ENCODE data around the gene XG.
A peak's percentile ranks its signal among the peaks of the same experiment; 100 is the strongest.

The XG gene

DNA sequence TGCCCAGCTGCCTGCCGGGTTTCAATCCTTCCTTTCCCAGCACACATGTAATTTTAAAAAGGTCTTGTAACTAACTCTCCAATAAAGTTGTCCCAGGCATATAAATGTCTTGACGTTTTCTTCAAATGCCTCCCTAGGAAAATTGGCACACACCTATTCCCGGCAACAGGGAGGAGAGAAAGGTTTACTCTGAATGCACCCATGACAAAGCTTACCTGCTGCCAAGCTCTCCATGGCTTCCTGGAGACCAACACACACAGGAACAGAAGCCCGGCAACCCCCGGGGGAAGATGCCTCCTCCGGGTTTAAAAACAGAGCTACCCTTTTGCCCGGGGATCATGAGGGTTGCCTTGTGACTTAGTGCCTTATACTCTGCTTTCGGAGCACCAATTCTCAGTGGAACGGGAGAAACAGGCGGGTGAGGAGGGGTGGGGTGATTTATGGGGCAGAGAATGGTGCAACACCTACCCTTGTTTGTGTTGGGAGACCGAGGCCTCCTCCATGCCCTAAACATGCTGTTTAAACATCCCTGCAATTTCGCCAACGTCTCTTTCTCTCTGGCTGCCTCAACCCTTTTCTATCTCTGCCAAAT, 72.1 kb downstream of the XG start:
- no peak for DNase-seq

DNA sequence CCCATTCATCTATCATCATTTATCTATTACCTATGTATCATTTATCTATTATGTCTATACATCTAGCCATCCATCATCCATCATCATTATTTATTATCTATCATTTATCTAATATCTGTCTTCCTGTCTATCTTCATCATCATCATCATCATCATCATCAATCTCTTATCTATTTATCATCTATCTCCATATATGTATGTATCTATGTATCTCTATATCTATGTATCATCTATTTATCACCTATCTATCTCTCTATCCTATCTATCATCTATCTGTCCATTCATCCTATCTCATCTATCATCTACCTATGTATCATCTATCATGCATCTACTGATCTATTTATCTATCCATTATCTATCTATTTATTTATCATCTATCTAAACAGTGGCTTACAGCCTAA, 73.0 kb downstream of the XG start:
- no peak for DNase-seq

DNA sequence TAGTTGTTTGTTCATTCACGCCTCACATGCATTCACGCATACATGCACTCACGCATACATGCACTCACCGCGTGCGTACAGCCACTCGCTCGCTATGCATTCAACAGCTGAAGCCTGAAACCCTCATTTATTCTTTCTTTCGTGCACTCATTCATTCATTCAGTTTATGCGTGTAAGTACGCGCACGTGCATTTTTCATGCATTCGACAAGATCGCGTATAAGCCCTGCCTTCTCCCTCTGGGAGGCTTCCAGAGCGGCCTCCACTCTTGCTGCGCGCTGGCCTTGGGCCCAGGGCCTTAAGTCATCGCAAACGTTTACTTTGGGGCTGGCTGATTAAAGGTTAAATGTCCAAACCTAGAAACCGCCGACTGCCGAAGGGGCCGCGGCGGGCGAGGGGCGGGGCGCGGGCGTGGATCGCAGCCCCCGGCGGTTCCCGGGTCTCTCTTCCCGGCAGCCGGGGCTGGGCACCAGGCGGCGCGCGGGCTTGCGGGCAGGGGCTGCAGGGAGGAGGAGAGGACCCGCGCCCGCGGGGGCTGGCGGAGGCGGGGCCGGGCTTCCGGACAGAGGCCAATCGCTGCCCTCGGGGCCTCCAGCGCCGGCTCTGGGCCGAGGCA, 76.6 kb downstream of the XG start, which contains the start of gene GYG2:
GYG2 (plus strand) TSS at position 587 of the 615 bp plus-strand sequence. CDS start 1,259 bp downstream, outside the sequence.
- DNase-seq: peak; percentile 16

DNA sequence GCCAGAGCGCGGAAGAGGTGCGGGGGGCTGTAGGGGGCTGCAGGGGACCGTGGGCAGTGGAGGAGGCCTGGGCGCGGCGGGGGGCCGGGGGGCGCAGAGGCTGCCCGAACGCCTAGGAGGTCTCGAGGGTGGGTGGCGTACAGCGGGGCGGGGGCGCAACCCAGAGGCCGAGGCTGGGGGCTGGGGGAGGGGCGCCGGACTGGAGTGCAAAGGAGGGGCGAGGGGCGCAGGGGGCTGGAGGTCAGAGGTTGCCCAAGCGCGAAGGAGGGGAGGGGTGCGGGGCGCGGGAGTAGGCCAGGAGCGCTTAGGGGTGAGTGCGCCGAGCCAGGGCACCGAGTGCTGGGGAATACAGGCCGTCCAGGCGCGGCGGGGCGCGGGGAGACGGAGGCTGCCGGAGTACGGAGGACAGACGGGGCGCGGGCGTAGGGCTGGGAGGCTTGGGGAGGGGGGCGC, 77.1 kb downstream of the XG start:
- no peak for DNase-seq

DNA sequence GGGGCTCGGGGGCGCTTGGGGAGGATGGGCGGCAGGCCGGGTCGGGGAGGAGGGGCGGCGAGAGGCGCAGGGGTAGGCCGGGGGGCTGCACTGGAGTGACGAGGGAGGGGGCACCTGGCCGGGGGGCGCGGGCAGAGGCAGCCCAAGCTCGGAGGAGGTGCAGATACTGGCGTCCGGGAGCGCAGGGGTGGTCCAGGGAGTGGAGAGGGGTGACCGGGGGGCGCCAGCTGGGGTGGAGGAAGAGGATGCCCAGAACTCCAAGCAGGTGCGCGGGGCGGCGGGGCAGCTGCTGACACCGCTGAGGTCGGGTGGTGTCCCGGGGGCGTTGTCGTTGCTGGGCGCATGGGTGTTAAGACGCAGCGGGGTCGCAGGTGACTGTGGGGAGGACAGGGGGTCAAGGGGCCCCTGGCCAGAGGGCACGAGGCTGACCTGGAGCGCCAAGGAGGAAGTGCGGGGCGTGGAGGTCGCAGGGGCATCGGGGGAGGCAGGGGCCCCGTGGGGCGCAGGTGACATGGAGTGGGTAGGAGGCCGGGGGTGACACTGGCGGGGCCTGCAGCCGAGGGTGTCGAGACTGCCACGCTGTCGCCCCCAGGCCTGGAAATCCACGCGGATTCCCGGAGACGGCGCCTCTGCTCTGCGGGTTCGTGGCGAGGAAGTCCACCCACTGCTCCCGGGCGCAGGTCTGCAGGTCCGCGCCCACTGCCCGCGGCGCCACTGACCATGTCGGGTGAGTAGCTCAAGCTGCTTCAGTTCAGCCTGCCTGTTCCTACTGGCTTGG, 77.8 kb downstream of the XG start:
- DNase-seq: no peak

DNA sequence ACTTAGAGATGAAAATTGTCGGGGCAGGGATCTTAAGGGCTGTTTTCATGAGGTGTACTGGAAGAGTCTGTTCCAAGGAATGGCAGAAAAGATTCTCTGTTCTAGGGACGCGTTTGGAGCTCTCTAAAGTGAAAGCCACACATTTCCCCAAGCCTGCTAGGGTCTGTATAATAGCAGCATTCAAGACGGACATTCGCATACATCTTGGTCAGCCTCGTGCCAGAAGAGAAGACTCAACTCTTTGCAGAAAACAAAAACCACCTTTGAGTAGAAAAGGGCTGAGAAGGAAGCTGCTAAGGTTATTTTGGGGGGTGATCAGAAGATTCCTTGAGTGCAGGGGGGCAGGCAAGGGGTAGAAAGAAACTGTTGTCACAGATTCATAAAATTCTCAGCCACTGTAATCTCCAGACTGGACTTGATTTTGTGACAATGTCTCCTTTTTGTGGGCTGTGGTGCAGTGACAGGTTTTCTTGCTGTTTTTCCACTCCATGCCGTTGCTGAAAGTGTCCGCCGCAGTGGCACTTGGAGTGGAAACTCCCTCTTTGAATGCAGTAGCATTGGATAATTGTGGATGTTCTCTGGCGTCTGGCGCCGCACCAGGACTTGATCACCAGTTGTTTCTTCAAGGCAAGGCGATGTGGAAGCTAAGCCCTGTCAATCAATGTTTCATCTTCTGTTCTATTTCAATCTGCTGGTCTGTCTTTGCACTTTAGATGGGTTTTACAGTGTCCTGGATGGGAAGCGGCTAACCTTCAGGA, 79.8 kb downstream of the XG start:
- DNase-seq: no peak

DNA sequence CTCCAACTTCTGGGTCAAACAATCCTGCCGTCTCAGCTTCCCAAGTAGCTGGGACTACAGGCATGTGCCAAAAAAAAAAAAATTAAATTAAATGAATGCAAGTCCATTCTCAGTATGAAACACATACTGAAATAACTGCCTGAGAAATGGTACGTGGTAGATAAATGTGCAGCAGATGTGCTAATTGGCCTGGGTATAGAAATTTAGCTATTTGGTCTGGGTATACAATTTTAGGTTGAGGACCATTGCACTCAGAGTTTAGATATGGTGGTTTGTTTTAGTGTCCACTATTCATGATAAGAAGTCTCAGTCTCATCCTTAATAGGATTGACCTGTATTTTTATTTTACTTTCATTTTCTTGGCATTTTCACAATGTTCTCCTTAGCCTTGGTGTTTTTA, 86.1 kb downstream of the XG start:
- DNase-seq: no peak

DNA sequence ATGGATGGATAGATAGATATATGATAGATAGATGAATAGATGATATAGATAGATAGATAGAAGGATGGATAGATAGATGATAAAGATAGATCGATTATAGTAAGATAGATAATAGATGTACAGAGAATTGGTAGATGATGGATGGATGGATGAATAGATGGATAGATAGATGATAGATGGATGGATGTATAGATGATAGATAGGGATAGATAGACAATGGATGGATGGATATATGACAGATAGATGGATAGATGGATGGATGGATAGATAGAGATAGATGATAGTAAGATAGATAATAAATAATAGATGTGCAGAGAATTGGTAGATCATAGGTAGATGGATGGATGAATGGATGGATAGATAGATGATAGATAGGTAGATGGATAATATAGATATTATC, 89.1 kb downstream of the XG start:
- DNase-seq: no peak

DNA sequence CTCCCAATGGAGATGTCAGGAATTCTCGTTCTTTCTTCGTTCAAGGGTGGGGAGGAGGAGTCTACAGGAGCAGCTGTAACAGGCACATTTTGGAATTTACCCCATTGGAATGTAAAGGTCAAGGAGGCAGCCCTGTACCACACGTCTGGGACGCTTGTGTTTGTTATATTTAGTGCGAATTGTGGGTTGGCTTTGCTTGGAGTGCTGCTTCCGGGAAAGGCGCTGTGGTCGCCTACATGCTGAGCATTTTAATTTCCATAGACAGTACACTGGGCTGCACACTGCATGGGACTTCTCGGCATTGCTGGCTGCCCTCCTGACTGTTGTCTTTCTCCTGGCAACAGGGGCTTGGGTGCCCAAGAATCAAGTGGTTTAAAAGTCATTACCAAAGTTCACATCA, 89.7 kb downstream of the XG start:
- DNase-seq: no peak

DNA sequence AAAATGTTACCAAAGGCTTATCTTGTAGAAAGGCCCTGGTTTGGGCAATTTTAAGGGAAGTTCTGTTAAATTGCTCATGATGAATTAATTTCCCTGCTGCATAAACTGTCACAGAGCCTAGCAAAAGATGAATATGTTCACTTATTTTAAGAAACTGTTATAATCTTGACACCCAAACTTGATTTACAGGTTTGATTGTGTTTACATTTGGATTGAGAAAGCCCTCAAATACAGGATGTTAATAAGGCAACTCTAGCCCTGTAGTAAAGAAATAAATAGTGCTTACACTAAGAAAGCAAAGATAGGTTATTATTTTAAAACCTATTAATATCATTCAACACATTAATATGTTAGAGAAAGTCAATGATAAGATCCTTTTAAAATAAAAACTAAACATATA, 95.2 kb downstream of the XG start:
- no peak for DNase-seq

DNA sequence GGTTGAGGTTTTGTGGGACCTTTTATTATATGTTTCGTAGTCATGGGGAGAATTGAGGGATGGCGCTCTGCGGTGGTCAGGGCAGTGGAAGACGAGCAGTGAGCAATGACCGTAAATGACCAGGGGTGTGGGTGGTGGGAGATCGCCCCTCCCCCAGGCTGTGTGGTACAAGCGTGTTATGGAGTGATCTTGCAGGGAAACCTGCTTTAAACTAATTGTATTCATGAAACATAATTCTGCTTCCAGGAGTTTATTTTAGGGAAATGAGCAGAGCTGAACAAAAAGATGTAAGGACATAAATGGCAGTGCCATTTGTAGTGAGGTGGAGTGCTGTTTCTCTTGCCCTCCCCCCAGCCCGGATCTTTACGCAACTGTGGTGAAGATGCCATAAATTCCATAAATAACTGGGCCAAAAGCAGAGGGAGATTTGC, 97.0 kb downstream of the XG start:
- DNase-seq: peak; percentile 53

DNA sequence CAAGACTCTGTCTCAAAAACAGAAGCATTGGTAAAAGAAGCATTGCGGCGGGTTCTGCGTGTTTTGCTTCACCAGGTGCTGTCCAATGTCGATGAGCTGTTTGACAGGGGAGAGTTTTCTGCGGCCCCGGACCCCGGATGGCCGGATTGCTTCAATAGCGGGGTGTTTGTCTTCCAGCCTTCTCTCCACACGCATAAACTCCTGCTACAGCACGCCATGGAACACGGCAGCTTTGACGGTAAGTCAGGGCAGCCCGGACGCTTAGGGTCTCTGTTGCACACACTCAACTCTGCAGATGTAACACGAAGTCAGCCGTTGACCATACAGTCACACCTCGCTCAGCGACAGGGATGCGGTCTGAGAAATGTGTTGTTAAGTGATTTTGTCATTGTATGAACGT, 103.1 kb downstream of the XG start:
- no peak for DNase-seq

DNA sequence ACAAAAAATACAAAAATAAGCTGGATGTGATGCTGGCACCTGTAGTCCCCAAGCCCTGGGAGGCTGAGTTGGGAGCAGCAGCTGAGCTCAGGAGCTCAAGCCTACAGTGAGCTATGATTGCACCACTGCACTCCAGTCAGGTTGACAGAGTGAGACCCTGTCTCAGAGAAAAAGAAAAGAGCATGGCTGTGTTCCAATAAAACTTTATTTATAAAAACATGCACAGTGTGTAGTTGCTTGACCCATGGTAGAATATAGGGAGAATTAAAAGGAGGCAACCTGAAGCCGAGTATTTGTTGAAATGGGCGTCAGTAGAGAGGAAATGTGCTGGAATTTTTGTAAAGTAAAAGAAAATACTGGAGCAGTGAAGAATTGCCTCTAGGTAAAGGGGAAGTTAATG, 103.9 kb downstream of the XG start:
- no peak for DNase-seq

DNA sequence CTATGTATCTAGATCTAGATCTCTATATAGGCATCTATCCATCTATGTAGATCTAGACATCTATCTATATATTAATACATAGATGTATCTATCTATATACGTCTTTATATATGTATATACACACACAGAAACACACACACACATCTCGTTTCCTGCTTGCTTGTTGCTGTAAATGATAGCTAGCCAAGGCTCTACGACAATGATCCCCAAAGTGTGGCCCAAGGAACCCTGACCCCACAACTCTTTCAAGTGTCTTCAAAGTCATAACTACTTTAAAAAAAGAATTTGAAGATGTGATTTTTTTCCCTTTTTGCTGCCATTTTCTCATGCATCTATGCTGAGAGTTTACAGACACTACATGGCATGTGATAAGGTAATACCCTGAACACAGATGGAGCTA, 105.7 kb downstream of the XG start:
- DNase-seq: no peak

DNA sequence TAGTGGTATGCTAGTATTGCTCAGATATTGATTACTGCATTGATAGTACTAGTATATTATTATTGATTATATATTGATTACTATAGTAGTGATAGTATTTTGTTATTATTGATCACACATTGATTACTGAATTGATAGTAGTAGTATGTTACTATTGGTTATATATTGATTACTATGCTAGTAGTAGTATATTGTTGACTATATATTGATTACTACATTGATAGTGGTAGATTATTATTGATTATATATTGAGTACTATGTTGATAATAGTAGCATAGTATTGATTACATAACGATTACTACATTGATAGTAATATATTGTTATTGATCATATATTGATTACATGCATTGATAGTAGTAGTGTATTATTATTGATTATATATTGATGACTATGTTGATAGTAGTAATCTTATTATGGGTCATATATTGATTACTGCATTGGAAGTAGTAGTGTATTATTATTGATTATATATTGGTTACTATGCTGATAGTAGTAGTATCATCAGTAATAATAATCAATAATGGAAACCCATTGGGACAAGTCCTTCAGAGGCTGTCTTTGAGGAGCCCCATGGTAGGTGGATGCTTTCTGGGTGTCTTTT, 107.5 kb downstream of the XG start:
- no peak for DNase-seq

DNA sequence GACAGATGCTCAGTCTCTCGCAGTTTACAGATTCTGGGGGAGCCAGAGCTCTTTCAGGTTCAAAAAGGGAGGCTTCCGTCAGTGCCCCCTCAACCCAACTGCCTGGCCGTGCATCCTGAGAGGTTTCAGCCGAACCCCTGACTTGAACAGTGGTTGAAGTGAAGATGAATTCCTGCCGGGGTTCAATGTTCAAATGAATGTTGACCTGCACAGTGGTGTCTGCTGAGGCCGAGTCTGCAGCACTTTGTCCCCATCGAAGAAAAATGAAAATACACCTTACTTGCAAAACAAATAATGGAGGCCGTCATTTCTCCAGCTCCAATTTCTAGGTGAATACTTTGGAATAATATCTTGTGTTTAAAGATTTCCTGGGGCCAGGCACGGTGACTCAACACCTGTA, 110.6 kb downstream of the XG start:
- no peak for DNase-seq

DNA sequence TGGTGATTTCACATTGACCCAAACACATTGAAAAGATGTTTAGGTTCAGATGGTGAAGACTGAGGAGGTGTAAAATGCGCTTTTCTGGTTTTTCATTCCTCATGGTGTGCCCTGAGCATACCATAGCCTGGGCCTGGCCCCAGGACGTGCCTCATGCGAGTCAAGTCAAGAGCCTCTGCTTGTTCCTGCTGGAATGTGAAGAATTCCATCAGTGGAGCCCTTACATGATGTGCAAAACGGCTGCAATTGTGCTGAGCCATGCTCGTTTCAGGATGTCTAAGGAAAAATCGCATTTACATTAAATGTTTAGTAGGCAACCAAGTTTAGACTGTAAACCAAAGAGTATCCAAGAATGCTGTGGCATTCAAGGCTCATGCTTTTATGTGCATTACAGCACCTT, 111.8 kb downstream of the XG start:
- no peak for DNase-seq

Measured in NCI-H226 (cell line).